Endothelial cell of umbilical vein (primary cell): ENCODE measurements around the gene PDE6D. TPM values are rescaled to one million over a fixed set of nuclear protein-coding genes. Genes with fewer than 3 reads are reported as not detected.

ENCODE experiments used
- BruUV-seq: library from RNA; stranded (reverse); fragments of 400-500 nt; replicated peaks from 2 replicates; lab custom pipeline; 2021; lab: Mats Ljungman, UMichigan
- CTCF ChIA-PET: fragments of 300-600, 350-600 bp; sonication (Branson Sonifier 250); formaldehyde crosslinking; loops from one replicate; lab custom pipeline; 2021; ENCODE audit warnings: antibody characterized with exemption, inconsistent platforms; lab: Charles Lee
- POLR2A ChIA-PET: fragments of 300-600, 350-600 bp; sonication (Branson Sonifier 250); formaldehyde crosslinking; loops from one replicate; lab custom pipeline; 2021; ENCODE audit warnings: antibody characterized with exemption, inconsistent platforms; lab: Charles Lee
- DNase-seq: peaks from one replicate; pipeline ENCODE4 v3.0.0-alpha.2; 2011; ENCODE audit warnings: low read depth, low spot score
- FAIRE-seq: peaks from 2 replicates; lab custom pipeline; 2011; peaks lifted over from hg19 to GRCh38; lab: Jason Lieb, UNC
- H2AFZ ChIP-seq: 2 replicates; pipeline ENCODE4 v1.6.0; 2012; ENCODE audit warnings: low read depth, low read length, control low read depth, inconsistent platforms
- H3K27ac ChIP-seq: 2 replicates; pipeline ENCODE4 v1.5.1; 2011; ENCODE audit warnings: low read depth, mild to moderate bottlenecking, control low read depth, low read length, moderate library complexity; ENCODE audit not compliant: insufficient read depth
- H3K27me3 ChIP-seq, 2 experiments: 2 replicates each; pipeline versions ENCODE4 v1.6.0 to v1.6.1; 2011; ENCODE audit warnings: low read length in 2 of 2, mixed read lengths in 1 of 2; ENCODE audit not compliant: control insufficient read depth in 2 of 2, insufficient read depth in 2 of 2
- H3K36me3 ChIP-seq, 2 experiments: 2 replicates in 1 of 2; 3 replicates in 1 of 2; pipeline ENCODE4 v1.5.1; 2011; ENCODE audit warnings: low read length in 2 of 2, mild to moderate bottlenecking in 1 of 2, moderate library complexity in 1 of 2; ENCODE audit not compliant: control insufficient read depth in 2 of 2, insufficient read depth in 2 of 2; ENCODE audit errors: extremely low read depth in 1 of 2
- H3K4me1 ChIP-seq: 3 replicates; pipeline ENCODE4 v1.5.1; 2011; ENCODE audit warnings: mild to moderate bottlenecking, low read length; ENCODE audit not compliant: control insufficient read depth, insufficient read depth; ENCODE audit errors: extremely low read depth
- H3K4me2 ChIP-seq: 2 replicates; pipeline ENCODE4 v1.6.1; 2011; ENCODE audit warnings: low read length, control low read depth, mixed read lengths; ENCODE audit not compliant: insufficient read depth
- H3K4me3 ChIP-seq, 3 experiments: fragments of 200-600 bp in 1 of 3; sonication (generic), shearing (Covaris generic) in 1 of 3; replicated peaks in 1 of 3; 2 replicates each; pipeline ENCODE4 v1.5.1; 2011 to 2016; ENCODE audit warnings: control low read depth in 3 of 3, low read length in 3 of 3, mild to moderate bottlenecking in 2 of 3, inconsistent platforms in 1 of 3, low read depth in 1 of 3, moderate library complexity in 1 of 3; ENCODE audit not compliant: insufficient read depth in 1 of 3
- H3K79me2 ChIP-seq: 2 replicates; pipeline ENCODE4 v1.6.0; 2012; ENCODE audit warnings: low read length, inconsistent platforms; ENCODE audit not compliant: control insufficient read depth, insufficient read depth
- H3K9ac ChIP-seq: replicated peaks from 2 replicates; pipeline ENCODE3; 2011; ENCODE audit warnings: low read length, control low read depth; ENCODE audit not compliant: insufficient read depth; ENCODE audit errors: extremely low read depth
- H3K9me1 ChIP-seq: replicated peaks from 3 replicates; pipeline ENCODE4 v1.6.0; 2011; ENCODE audit warnings: mild to moderate bottlenecking, low read length; ENCODE audit not compliant: control insufficient read depth, insufficient read depth; ENCODE audit errors: extremely low read depth
- H3K9me3 ChIP-seq: replicated peaks from 2 replicates; pipeline ENCODE4 v1.5.1; 2012; ENCODE audit warnings: low read length, inconsistent platforms; ENCODE audit not compliant: control insufficient read depth, insufficient read depth
- H4K20me1 ChIP-seq: replicated peaks from 2 replicates; pipeline ENCODE3; 2011; ENCODE audit warnings: mild to moderate bottlenecking, low read length; ENCODE audit not compliant: control insufficient read depth, insufficient read depth; ENCODE audit errors: extremely low read depth
- EZH2 ChIP-seq: IDR thresholded peaks from 2 replicates; pipeline ENCODE4 v1.6.1; 2012; ENCODE audit warnings: borderline replicate concordance, low read depth, mild to moderate bottlenecking, moderate library complexity, low read length, inconsistent platforms; ENCODE audit not compliant: severe bottlenecking
- FOS ChIP-seq: IDR thresholded peaks from 2 replicates; pipeline ENCODE4 v1.6.1; 2011; ENCODE audit warnings: mild to moderate bottlenecking, low read length, moderate library complexity, borderline replicate concordance; ENCODE audit not compliant: insufficient read depth
- GATA2 ChIP-seq: IDR thresholded peaks from 2 replicates; pipeline ENCODE4 v1.7.0; 2011; ENCODE audit warnings: low read depth, mild to moderate bottlenecking, moderate library complexity, mixed read lengths, low read length; ENCODE audit not compliant: insufficient read length, insufficient read depth
- JUN ChIP-seq: IDR thresholded peaks from 2 replicates; pipeline ENCODE4 v1.6.1; 2011; ENCODE audit warnings: borderline replicate concordance, low read depth; ENCODE audit not compliant: insufficient read length, insufficient read depth
- MYC ChIP-seq: IDR thresholded peaks from one replicate; pipeline ENCODE4 v1.6.1; 2011; ENCODE audit warnings: mild to moderate bottlenecking, low read depth, low read length
- POLR2A ChIP-seq: IDR thresholded peaks from 2 replicates; pipeline ENCODE4 v1.6.1; 2012; ENCODE audit warnings: low read depth, mild to moderate bottlenecking, control low read depth, low read length
- POLR2AphosphoS5 ChIP-seq: IDR thresholded peaks from 2 replicates; pipeline ENCODE4 v1.6.1; 2012; ENCODE audit warnings: low read depth, mild to moderate bottlenecking, control low read depth, low read length, moderate library complexity; ENCODE audit not compliant: insufficient read depth
- dilution Hi-C: fragments of 300-500 bp; cut with MboI; formaldehyde crosslinking; loops from one replicate; pipeline ENCODE4 v1.15.0; 2019; ENCODE audit warnings: low sequenced_read_pairs; ENCODE audit not compliant: extremely low pct_ligation_motif_present
- intact Hi-C: fragments of 100-400 bp; cut with micrococcal nuclease; formaldehyde crosslinking; loops from one replicate; pipeline ENCODE4 v1.10.0; 2022
- polyA plus RNA-seq, 4 experiments: library from polyadenylated mRNA; depleted of rRNA in 3 of 4; stranded (reverse) in 3 of 4; unstranded in 1 of 4; fragments of >200 nt; gene quantifications; 2 replicates each; pipeline versions ENCODE4 v1.2.1 to v1.2.3, GENCODE V29; 2011 to 2012; ENCODE audit warnings: missing spikeins in 1 of 4
- total RNA-seq: library from RNA; stranded (reverse); gene quantifications from 2 replicates; pipeline ENCODE4 v1.2.3, GENCODE V29; 2021
- TF ChIP-seq, protein P1 (sequence below), 2 donors: IDR thresholded peaks; 1 replicate in 1 of 2; 2 replicates in 1 of 2; pipeline ENCODE4 v1.5.1; 2011; ENCODE audit warnings: low read length in 2 of 2, mild to moderate bottlenecking in 2 of 2, moderate library complexity in 2 of 2, control low read depth in 1 of 2, inconsistent platforms in 1 of 2, low read depth in 1 of 2; ENCODE audit not compliant: insufficient read depth in 1 of 2; ENCODE audit errors: extremely low read depth in 1 of 2
- TF ChIP-seq, protein P2 (sequence below): IDR thresholded peaks from 2 replicates; pipeline ENCODE4 v1.6.1; 2011; ENCODE audit not compliant: insufficient read depth, insufficient read length

PDE6D gene
- total and polyA plus RNA-seq, 2 donors (not counting 3 experiments of a cell fraction or from before 2014, with no cell fraction given) = 23.8 to 36.8 TPM

DNA sequence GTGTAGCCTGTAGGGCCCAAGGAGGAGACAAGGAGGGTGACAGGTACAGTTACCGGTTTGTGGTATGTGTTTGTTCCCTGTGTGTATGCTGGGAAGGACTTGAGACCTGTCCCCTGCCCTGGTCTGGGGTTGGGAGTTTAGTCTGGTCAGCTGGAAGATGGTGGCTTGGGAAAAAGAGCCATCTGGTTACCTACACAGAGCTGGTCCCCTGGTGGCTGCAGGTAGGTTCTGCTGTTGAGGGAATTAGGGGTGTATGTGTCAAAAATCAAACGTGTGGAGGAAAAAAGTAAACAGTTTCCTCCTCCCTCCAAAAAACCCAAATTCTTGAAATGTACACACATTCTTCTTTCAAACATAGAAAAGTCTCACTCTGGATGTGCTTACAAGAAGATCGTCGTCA lies 48.5 kb downstream of the PDE6D start:
- no peaks in the 10 kb centered on the region for H3K9me1 ChIP-seq
- dilution Hi-C loops (no loop called here), intact Hi-C loops (no loop called here)
- POLR2A ChIA-PET = no interaction called here
- H3K4me1 ChIP-seq = no peaks in the 10 kb centered on the region
- H3K4me3 ChIP-seq = no peak overlapping the region
- no peak overlapping the region for H3K4me2 ChIP-seq
- CTCF ChIA-PET = interaction anchor here (1.0 to 1.3 kb wide), 3 partner anchors 12 to 105 kb away, joined by 3 read pairs; no protein-coding TSS in a partner anchor
- H2AFZ ChIP-seq = no peak overlapping the region
- FAIRE-seq = no peak
- TF ChIP-seq MYC (no peak), POLR2AphosphoS5 (no peak), FOS (no peak), POLR2A (no peak), JUN (no peak), EZH2 (no peak), GATA2 (no peak)
- TF ChIP-seq, protein P1, sequence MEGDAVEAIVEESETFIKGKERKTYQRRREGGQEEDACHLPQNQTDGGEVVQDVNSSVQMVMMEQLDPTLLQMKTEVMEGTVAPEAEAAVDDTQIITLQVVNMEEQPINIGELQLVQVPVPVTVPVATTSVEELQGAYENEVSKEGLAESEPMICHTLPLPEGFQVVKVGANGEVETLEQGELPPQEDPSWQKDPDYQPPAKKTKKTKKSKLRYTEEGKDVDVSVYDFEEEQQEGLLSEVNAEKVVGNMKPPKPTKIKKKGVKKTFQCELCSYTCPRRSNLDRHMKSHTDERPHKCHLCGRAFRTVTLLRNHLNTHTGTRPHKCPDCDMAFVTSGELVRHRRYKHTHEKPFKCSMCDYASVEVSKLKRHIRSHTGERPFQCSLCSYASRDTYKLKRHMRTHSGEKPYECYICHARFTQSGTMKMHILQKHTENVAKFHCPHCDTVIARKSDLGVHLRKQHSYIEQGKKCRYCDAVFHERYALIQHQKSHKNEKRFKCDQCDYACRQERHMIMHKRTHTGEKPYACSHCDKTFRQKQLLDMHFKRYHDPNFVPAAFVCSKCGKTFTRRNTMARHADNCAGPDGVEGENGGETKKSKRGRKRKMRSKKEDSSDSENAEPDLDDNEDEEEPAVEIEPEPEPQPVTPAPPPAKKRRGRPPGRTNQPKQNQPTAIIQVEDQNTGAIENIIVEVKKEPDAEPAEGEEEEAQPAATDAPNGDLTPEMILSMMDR (IDR thresholded peaks at IDR 0.05; ENCODE audit: extremely low read depth in 1 of 2, insufficient read depth in 1 of 2, low read depth in 1 of 2, low read length in 2 of 2) = no peak
- TF ChIP-seq, protein P2, sequence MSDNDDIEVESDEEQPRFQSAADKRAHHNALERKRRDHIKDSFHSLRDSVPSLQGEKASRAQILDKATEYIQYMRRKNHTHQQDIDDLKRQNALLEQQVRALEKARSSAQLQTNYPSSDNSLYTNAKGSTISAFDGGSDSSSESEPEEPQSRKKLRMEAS = no peak
- no peaks in the 10 kb centered on the region for H3K36me3 ChIP-seq
- no TSS peak for BruUV-seq
- H4K20me1 ChIP-seq = no peaks in the 10 kb centered on the region
- no peaks in the 10 kb centered on the region for H3K27me3 ChIP-seq
- DNase-seq = no peak
- no peak overlapping the region for H3K9ac ChIP-seq
- H3K9me3 ChIP-seq = no peaks in the 10 kb centered on the region
- H3K79me2 ChIP-seq = no peaks in the 10 kb centered on the region
- no peak overlapping the region for H3K27ac ChIP-seq
